ENCODE measurements around the gene SMTN.
"Not testable (repeated sequence)": the region's sequence is repeated elsewhere in the genome, so short reads cannot be mapped to it uniquely, and the experiment has no call there.

SMTN gene

DNA sequence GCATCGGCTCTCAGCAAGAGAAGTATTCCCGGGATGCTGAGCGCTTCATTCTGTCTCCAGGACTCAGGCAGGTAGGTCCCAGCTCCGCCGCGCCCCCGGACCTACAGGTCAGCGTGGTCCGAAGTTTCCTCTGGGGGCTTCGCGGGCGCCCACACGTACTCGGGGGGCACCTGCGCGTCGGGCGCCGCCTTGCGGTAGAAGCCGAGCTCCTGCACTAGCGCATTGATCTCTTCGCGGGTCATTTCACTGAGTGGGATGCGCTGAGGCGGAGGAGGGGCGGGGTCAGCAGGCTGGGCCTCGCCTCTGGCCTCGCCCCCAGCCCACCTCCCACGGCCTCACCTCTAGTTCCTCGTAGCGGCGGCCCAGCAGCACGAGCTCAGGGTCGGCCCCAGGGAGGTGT, 23.8 kb downstream of the SMTN start:
- no peak for DNase-seq (ENCODE audit: low read depth)

DNA sequence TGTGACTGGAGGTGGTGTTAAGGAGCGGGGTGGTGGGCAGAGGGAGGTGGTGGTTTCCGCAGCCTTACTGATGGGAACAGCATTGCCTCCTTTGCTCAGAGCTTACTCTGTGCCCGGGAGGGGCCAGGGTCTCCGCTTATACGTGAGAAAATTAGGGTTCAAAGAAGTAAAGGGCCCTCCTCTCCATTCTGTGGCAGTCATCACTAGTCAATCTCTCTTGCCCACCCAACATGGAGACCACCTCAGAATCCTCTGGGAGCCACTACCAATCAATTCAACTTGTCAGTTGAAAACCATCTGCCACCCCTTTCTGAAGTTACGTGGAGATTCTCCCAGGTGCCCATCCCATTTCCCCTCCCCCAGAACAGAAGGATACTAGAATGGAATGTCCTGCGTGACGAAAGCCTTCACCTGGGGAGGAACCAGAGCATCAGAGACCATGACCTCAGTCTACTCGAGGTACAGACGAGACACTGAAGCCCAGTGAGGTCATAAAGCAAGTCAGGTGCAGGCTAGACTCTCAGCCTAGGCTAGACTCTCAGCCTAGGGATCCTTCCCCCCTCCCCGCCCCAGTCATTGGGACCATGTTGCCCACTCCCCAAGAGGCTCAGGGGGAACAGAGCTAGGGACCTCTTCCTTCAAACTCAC, 24.3 kb downstream of the SMTN start:
- no peak for DNase-seq (ENCODE audit: low read depth)

DNA sequence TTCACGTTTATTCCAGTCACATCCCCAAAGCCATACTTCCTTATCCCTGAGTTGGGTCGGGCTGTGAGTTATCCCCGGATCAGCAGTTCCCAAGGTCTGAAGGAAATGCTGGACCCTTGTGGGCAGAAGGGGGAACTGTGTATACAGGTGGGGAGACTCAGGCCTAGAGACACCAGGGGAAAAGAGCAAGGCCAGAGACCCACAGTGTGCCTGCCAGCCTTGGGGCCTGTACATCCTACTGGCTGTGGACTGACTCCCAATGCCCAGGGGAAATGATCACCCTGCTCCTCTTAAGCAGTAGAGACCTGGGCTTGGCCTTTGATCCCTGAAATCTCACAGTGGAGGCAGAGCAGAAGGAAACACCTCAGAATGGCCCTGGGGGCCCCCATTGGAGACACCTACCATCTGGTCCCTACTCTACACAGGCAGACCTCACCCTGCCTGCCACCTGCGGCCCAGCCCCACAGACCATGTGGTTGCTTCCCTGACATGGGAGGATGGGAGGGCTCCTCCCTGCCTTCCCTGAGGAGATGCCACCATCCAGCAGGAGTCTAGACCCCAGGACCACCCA, 25.0 kb downstream of the SMTN start:
- DNase-seq (ENCODE audit: low read depth), result no peak

DNA sequence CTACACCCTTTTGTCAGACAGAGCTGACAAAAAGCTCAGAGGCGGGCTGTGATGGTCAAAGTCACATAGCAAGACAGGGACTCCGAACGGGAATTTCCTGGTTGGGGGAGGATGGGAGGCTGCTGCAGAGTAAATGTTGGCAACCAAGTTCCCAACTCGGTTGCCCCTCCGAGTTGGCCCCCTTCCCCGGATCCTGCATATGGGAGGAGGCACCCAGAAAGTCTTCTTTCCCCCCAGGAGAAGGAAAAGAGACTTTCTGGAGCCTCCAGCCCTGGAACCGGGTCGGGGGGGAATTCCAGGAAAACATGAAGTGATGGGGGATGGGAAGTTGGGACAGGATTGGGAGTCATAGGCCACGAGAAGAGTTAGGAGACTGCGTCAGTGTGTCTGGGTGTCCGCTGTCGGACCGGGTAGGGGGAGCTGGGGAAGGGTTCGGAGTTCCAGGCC, 25.6 kb downstream of the SMTN start:
- DNase-seq (ENCODE audit: low read depth), result peak; percentile 67

DNA sequence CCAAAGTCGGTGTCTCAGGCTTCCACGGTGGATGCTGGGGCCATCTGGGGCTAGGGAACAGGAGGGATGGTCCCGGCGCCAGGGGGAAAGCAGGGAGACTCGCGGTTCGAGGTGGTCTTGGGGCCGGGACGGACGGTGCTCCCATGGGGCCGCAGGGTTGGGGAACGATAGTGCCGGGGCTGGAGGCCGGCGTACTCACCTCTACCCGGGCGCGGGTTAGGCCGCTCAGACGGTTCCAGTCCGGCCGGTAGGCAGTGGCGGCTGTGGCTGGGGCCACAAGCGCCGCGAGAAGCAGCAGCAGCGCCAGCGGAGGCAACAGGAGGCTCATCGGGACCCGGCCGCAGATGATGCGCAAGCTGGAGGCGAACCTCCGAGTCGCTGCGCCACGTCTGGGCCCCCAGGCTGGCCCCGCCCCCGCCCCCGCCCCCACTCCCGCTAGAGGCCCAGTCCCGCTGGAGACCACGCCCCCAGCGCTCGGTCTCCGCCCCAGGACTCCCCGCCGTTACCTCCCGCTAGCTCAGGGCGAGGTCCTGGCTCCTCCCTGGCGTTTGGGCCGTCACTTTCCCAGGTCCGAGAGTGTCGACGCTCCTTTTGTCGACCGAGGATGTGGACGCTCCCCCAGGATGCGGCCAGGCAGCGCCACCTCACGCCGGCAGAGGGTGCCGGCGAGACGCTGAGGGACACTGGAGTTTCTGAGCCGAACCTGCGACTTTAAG, 26.2 kb downstream of the SMTN start, which contains the start of gene SELENOM:
SELENOM (minus strand) TSS at position 391 of the 716 bp plus-strand sequence; CDS start at position 328, 63 bp downstream.
- peak; percentile 98 for DNase-seq (ENCODE audit: low read depth)

DNA sequence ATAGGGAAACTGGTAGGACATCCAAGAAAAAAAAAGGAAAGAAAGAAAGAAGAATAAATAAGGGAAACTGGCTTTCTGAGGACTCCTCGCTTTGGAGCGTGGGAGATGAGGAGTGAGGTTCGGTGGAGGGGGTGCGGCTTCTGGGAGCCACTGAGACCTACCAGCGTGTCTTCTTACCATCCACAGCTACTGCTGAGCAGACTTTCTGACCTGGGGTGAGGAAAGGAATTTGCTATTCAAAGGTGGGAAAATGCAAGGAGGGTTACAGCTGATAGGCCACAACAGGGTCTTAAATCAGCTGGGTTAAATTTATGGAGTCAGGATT, 26.7 kb downstream of the SMTN start:
- DNase-seq (ENCODE audit: low read depth), result no peak

DNA sequence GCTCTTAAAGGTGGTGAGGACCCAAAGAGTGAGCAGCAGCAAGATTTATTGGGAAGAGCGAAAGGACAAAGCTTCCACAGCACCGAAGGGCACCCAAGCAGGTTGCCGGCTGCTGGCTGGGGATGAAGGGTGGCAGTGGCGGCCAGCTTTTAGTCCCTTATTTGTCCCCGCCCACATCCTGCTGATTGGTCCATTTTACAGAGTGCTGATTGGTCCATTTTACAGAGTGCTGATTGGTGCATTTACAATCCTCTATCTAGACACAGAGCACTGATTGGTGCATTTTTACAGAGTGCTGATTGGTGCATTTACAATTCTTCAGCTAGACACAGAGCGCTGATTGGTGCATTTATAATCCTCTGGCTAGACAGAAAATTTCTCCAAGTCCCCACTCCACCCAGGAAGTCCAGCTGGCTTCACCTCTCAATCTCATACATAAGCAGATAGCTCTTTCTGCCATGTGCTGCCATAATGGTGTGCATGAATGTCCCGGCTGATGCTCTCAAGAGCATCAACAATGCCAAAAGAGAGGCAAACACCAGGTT, 31.5 kb downstream of the SMTN start:
- not testable (repeated sequence) for DNase-seq (ENCODE audit: low read depth)

DNA sequence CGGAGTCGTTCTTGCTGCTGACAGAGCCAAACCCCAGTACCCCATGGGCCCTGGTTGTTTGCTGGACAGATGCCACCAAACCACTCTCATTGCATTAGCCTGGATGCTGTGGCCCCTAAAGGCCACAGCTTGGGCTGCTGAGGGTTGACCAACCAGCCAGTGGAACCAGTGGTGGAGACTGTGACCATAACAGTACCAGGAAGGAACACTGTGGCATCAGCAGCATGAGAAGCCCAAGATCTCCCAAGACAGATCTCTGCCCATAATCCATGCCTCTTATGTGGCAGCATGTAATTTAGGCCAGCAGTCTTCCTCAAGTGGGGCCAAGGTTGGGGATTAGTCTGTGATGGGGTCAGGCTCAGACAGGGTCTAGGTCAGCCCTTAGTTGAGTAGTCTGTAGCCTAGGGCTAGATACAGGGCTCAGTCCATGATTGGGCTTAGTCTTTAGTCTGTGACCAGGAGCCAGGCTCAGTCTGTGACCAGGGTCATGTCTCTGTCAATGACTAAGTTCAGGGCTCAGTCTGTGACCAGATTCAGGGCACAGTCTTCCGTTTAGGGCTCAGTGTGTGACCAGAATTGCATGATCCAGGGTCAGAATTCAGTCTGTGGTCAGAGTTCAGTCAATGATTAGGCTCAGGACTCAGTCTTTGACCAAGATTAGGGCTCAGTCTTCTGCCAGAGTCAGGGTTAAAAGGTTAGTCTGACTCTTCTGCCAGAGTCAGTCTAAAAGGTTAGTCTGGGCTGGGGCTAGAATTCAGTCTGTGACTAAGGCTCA, 37.1 kb downstream of the SMTN start:
- DNase-seq (ENCODE audit: low read depth), result no peak

DNA sequence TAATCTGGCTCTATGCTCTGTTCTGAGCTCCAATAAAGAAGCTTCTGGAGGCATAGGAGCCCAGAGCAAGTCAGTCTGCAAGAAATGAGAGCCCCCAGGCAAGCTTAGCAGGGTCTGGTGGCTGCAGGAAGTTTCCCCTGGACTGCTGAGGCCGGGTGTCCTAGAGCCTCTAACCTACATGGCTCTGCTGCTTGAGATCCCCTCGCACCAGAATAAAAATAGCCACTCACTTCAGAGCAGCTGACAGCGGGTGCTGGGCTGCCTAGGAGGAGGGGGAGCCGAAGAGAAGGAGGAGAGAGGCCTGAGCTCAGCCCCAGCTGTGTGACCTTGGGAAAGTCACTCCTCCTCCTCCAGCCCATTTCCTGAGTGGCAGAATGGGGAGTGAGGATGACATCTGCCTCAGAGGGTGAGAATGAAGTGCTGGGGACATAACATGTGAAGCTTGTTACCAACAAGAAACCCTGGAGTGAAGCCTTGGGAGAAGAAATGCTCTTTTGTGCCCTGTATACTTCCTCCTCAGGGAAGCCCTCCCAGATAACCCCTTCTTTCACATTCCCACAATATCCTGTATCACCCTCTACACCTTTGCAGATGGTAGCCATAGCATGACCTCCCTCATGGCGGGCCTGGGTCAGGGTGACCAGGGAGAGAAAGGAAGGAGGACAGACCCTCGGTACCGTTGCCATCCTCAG, 38.1 kb downstream of the SMTN start:
- no peak for DNase-seq (ENCODE audit: low read depth)

DNA sequence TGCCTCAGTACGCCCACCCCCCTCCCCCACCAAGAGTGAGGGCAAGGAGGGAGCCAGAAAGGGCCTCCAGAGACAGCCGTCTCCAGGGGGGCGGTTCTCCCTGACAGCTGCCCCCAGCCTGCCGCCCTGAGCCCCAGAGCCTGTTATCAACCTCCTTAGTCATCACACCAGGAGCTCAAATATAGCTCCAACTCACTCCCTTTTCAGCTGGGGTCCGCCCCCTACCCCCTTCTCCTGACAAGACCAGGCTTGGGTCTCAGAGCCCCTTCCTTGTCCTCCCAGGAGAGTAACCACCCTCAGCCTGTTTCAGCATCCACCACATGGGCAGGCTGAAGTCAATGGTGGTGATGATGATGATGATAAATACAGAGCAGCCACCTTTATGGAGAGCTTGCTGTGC, 39.1 kb downstream of the SMTN start:
- no peak for DNase-seq (ENCODE audit: low read depth)

DNA sequence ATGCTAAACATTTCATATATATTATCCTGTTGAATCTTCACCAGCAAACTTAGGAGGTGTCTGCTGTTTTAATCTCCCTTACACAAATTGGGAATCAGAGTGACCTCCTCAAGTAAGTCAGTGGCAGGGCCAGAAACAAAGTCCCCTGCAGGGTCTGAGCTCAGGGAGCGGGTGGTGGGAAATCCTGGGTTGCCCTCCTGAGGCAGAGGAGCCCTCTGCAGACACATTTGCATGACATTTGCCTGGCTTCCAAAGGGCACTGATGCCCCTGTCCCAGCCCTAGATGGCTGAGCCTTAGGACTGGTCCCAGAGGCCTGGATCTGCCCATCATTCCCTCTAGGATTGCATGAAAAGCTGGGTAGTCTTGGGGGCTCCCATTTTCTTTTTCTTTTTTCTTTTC, 39.5 kb downstream of the SMTN start:
- DNase-seq (ENCODE audit: low read depth), result no peak

DNA sequence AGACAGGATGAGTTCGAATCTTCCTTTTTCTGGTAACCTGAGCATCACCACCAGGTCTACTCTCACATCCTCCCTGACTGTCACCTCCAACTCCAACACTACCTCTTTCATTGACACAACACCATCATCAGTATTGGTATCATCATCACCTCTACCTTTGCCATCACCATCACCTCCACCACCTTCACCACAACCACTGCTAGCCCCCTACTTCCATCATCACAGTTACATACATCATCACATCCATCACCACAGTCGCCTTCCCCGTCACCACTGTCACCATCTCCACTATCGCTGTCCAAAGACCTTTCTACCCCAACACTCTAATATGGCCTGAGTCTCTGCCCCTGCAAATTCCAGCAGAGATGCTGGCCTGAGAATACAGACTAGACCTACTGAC, 40.3 kb downstream of the SMTN start:
- DNase-seq (ENCODE audit: low read depth), result no peak

DNA sequence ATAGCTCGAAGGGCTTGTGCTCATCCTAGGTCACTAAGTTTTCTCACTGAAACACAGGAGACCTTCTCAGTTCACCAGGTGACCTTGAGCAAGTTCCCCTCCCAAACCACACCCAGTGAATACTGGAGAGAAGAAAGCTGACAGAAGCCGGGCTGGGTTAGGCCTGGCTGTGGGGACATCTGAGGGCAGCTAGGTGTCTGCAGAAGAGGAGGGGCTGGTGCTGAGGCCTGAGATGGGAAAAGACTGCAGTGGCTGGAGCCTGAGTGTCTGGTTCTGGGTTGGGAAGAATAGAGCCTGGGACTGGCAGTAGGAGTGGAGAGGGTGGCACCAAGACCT, 41.0 kb downstream of the SMTN start:
- no peak for DNase-seq (ENCODE audit: low read depth)

DNA sequence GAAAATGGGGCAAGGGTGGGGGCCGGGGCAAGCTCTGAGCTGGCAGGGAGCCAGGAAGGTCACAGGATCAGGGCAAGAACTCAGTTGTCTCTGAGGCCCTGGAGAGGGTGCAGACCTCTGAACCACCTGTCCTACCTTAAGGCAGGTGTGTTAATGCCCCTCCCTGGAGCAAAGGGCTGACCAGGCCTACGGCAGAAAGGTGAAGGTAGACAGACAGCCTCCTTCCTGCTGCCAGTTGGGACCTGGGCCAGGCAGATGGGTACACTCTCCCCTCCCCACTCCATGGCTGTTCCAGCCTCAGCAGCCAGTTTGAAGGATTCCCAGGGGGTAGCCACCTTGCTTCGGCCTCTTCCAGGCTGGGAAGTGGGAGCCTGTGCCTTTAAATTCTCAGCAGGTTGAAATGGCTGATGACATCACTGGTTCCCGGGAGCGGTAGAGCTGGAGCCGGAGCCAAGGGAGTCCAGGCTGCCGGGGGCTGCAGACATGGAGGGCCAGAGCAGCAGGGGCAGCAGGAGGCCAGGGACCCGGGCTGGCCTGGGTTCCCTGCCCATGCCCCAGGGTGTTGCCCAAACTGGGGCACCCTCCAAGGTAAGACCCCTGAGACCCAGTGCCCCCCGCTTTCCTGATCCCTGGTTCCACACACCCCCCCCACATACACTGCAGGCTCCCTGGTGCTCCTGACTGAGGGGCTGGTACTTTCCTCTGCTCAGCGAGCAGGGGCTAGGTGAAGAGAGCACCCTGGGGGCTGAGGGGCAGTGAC, 41.6 kb downstream of the SMTN start, which contains the start of gene INPP5J:
INPP5J (plus strand) TSS at position 435 of the 760 bp plus-strand sequence; CDS start at position 484, 49 bp downstream.
- no peak for DNase-seq (ENCODE audit: low read depth)

DNA sequence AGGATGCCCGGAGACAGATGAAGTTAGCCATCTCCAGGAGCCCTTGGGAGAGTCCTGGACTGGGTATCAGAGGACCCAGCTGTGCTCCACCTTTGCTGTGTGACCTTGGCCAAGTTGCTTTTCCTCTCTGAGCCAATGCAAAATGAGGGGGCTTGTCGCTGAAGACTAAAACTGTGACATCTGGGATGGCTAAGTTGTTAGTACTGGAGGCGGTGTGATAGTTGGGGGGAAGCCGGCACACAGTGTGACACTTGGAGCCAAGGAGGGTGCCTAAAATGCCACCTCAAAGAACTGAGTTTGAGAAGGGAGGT, 42.1 kb downstream of the SMTN start:
- DNase-seq (ENCODE audit: low read depth), result no peak

DNA sequence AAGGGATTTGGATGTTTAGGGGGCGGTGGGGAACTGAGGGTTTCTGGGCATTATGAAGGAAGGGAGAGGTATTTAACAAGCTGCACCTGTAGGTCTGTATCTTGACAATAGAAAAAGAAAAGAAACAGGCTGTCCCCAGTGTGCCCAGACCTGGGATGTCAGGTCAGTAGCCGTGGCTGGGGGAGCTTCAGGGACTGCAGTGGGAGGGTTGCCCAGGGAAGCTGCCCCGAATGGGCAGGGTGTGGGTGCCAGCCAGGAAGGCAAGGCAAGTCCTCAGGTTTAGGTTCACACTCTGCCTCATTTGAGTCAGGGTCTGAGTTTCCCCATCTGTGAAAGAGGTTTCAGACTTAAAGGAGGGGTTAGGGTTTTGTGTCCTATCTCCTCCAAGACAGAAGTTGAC, 43.2 kb downstream of the SMTN start:
- no peak for DNase-seq (ENCODE audit: low read depth)

DNA sequence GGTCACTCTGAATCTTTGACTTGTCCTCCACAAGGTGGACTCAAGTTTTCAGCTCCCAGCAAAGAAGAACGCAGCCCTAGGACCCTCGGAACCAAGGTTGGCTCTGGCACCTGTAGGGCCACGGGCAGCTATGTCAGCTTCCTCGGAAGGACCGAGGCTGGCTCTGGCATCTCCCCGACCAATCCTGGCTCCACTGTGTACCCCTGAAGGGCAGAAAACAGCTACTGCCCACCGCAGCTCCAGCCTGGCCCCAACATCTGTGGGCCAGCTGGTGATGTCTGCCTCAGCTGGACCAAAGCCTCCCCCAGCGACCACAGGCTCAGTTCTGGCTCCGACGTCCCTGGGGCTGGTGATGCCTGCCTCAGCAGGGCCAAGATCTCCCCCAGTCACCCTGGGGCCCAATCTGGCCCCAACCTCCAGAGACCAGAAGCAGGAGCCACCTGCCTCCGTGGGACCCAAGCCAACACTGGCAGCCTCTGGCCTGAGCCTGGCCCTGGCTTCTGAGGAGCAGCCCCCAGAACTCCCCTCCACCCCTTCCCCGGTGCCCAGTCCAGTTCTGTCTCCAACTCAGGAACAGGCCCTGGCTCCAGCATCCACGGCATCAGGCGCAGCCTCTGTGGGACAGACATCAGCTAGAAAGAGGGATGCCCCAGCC, 43.8 kb downstream of the SMTN start:
- no peak for DNase-seq (ENCODE audit: low read depth)

DNA sequence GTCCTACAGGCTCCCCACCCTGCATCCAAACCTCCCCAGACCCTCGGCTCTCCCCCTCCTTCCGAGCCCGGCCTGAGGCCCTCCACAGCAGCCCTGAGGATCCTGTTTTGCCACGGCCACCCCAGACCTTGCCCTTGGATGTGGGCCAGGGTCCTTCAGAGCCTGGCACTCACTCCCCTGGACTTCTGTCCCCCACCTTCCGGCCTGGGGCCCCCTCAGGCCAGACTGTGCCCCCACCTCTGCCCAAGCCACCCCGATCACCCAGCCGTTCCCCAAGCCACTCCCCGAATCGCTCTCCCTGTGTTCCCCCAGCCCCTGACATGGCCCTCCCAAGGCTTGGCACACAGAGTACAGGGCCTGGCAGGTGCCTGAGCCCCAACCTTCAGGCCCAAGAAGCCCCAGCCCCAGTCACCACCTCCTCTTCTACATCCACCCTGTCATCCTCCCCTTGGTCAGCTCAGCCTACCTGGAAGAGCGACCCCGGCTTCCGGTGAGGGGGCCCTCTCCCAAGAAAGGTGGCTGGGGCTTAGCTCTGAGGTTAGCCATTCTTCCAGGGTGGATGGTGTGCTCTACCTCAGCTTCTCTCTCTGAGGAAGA, 44.5 kb downstream of the SMTN start:
- no peak for DNase-seq (ENCODE audit: low read depth)

DNA sequence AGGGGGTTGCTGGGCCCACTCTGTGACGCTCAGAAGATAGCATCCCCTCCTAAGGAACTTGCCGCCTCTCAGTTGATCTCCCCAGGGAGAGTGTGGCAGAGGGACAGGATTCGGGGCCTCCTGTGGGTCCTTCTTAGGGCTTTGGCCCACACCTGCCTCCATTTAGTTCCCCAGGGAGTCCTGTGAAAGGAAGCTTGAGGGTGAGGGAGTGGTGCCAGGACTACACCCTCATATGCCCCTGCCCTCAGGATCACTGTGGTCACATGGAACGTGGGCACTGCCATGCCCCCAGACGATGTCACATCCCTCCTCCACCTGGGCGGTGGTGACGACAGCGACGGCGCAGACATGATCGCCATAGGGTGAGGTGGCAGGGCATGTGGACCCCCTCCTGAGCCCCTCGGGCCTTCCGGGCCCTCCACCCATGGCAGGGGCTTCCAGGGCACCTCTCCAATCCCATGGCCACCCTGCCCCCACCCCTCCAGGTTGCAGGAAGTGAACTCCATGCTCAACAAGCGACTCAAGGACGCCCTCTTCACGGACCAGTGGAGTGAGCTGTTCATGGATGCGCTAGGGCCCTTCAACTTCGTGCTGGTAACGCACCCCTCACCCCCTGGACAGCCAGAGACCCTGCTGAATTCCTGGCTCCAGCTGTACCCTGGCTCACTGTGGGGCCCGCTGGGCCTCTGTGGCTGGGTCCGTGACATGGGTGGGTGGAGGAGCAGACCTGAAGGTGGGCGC, 45.2 kb downstream of the SMTN start:
- no peak for DNase-seq (ENCODE audit: low read depth)

DNA sequence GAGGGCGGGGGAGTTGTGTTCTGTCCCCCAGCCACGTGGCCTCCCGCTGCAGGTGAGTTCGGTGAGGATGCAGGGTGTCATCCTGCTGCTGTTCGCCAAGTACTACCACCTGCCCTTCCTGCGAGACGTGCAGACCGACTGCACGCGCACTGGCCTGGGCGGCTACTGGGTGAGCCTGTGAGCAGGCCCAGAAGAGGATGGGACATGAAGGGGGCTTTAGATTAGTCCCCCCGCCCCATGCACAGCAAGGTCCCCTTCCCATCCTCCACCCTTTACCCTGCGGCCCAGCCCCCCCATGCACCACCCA, 45.7 kb downstream of the SMTN start:
- DNase-seq (ENCODE audit: low read depth), result no peak
